Measurements from ENCODE around the gene AK9. TPM values are rescaled to one million over a fixed set of nuclear protein-coding genes. Genes with fewer than 3 reads are reported as not detected.

The AK9 gene
- polyA plus RNA-seq, 1 donor from 2014 or later: 27.7 TPM

GRCh38 chr6:109511832-109512231 is 179.2 kb downstream of the AK9 start:
- TF ChIP-seq RAD21 (conservative IDR thresholded peaks at IDR 0.05): no peak
- TF ChIP-seq EZH2 (IDR thresholded peaks at IDR 0.05; ENCODE audit: borderline replicate concordance, insufficient read depth, low read length, poor library complexity, severe bottlenecking): no peak
- no peak for TF ChIP-seq MXI1 (conservative IDR thresholded peaks at IDR 0.05; ENCODE audit: poor library complexity, severe bottlenecking)
- TF ChIP-seq TAF1 (IDR thresholded peaks at IDR 0.05; ENCODE audit: low read depth): no peak
- TF ChIP-seq POLR2AphosphoS5 (IDR thresholded peaks at IDR 0.05): no peak
- no peak for TF ChIP-seq EP300 (conservative IDR thresholded peaks at IDR 0.05; ENCODE audit: poor library complexity, severe bottlenecking)
- TF ChIP-seq SMC3 (conservative IDR thresholded peaks at IDR 0.05; ENCODE audit: poor library complexity): no peak
- TF ChIP-seq CTCF (IDR thresholded peaks at IDR 0.05; ENCODE audit: poor library complexity, severe bottlenecking): no peak
- no peak for TF ChIP-seq REST (IDR thresholded peaks at IDR 0.05; ENCODE audit: borderline replicate concordance)
- no peaks in the 10 kb centered on the region for H3K27me3 ChIP-seq (ENCODE audit: insufficient read depth, low read depth, low read length)
- no peaks in the 10 kb centered on the region for H3K79me2 ChIP-seq (replicated peaks; ENCODE audit: insufficient read depth, low read length)
- H3K4me2 ChIP-seq (ENCODE audit: low read length): no peak overlapping the region
- no peaks in the 10 kb centered on the region for H3K36me3 ChIP-seq (ENCODE audit: insufficient read depth, low read length)
- H3K4me3 ChIP-seq (ENCODE audit: low read length): no peak overlapping the region
- H2AFZ ChIP-seq (ENCODE audit: low read depth, low read length): no peak overlapping the region
- H3K9ac ChIP-seq (ENCODE audit: low read length): no peak overlapping the region
- no peaks in the 10 kb centered on the region for H4K20me1 ChIP-seq (ENCODE audit: insufficient read depth)
- no peaks in the 10 kb centered on the region for H3K9me3 ChIP-seq (ENCODE audit: low read length)
- no peaks in the 10 kb centered on the region for H3K9me2 ChIP-seq (ENCODE audit: insufficient read depth, low read length)
- H3F3A ChIP-seq (ENCODE audit: insufficient read depth, low read length, poor library complexity, severe bottlenecking): no peaks in the 10 kb centered on the region
- no peak overlapping the region for H3K27ac ChIP-seq (ENCODE audit: low read length)

- Histone ChIP-seq H3K27me3 (ENCODE audit: insufficient read depth, low read depth, low read length) (no peaks in the 10 kb centered on the region), H3F3A (ENCODE audit: insufficient read depth, low read length, poor library complexity, severe bottlenecking) (no peaks in the 10 kb centered on the region), H3K36me3 (ENCODE audit: insufficient read depth, low read length) (no peaks in the 10 kb centered on the region), H3K4me2 (ENCODE audit: low read length) (no peak overlapping the region), H3K4me3 (ENCODE audit: low read length) (no peak overlapping the region), H3K27ac (ENCODE audit: low read length) (no peak overlapping the region), H3K9ac (ENCODE audit: low read length) (no peak overlapping the region), H3K9me3 (ENCODE audit: low read length) (no peaks in the 10 kb centered on the region), H4K20me1 (ENCODE audit: insufficient read depth) (no peaks in the 10 kb centered on the region), H2AFZ (ENCODE audit: low read depth, low read length) (no peak overlapping the region), H3K79me2 (replicated peaks; ENCODE audit: insufficient read depth, low read length) (no peaks in the 10 kb centered on the region), H3K9me2 (ENCODE audit: insufficient read depth, low read length) (no peaks in the 10 kb centered on the region)
- TF ChIP-seq EP300 (conservative IDR thresholded peaks at IDR 0.05; ENCODE audit: poor library complexity, severe bottlenecking): no peak
- no peak for TF ChIP-seq SMC3 (conservative IDR thresholded peaks at IDR 0.05; ENCODE audit: poor library complexity)
- TF ChIP-seq EZH2 (IDR thresholded peaks at IDR 0.05; ENCODE audit: borderline replicate concordance, insufficient read depth, low read length, poor library complexity, severe bottlenecking): no peak
- no peak for TF ChIP-seq POLR2AphosphoS5 (IDR thresholded peaks at IDR 0.05)
- TF ChIP-seq REST (IDR thresholded peaks at IDR 0.05; ENCODE audit: borderline replicate concordance): no peak
- no peak for TF ChIP-seq RAD21 (conservative IDR thresholded peaks at IDR 0.05)
- TF ChIP-seq TAF1 (IDR thresholded peaks at IDR 0.05; ENCODE audit: low read depth): no peak
- no peak for TF ChIP-seq CTCF (IDR thresholded peaks at IDR 0.05; ENCODE audit: poor library complexity, severe bottlenecking)
- TF ChIP-seq MXI1 (conservative IDR thresholded peaks at IDR 0.05; ENCODE audit: poor library complexity, severe bottlenecking): no peak
Measured at GRCh38 chr6:109510358-109510757, 180.6 kb downstream of the AK9 start.

All from neural cell (in vitro differentiated cells).